ENCODE data around the gene GPATCH4. TPM values are rescaled to one million over a fixed set of nuclear protein-coding genes. Genes with fewer than 3 reads are reported as not detected.
"Not testable (repeated sequence)": the region's sequence is repeated elsewhere in the genome, so short reads cannot be mapped to it uniquely, and the experiment has no call there.

Gene GPATCH4
- total RNA-seq, 1 donor from 2014 or later: 45.4 TPM

DNA sequence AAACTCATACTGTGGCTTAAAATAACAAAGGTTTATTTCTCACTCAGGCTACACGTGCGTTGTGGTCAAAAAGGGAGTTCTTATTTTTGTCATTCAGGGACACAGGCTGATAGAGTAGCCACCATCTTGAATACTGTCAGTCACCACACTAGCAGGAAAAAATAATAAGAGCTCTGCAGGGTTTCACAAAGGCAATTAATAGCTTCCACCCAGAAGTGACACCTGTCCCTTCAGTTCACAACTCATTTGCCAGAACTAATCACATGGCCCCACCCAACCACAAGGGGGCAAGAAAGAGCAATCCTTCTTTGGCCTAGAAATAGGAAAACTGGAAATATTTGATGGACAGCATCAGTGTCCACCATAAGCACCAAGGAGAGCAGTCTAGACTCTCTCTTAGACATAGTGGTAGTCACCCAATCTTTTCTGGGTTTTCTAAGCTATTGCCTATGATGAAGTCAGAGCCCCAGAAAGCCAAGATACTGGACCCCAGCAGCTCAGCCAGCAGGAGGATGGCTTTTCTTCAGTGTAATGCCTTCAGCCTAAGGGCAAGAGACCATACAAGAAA lies 26.1 kb upstream of the GPATCH4 start:
- intact Hi-C loops (cut with micrococcal nuclease): loop anchor here (1.0 to 5.0 kb wide), 3 partner anchors 15 to 265 kb away; partner anchors contain the start of genes BCAN and PEAR1

DNA sequence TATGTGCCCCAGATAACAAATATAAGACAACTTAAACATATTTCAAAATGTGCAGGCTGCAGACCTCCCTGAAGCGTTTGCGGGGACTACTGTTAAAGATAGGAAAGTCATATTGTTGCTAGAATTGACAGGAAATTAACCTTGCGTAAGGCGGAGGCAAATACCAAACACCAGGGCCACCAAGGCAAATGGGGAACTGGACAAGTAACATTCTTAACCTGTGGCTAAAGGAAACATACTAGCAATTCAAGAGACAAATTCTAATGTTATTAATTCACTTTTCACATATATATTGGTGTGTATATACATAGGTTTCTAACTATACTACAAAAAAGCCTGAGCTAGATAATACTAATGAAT lies 24.8 kb upstream of the GPATCH4 start:
- intact Hi-C loops (cut with micrococcal nuclease): loop anchor here (1.0 to 5.0 kb wide), 5 partner anchors 17 to 266 kb away; partner anchors contain the start of genes BCAN and PEAR1

DNA sequence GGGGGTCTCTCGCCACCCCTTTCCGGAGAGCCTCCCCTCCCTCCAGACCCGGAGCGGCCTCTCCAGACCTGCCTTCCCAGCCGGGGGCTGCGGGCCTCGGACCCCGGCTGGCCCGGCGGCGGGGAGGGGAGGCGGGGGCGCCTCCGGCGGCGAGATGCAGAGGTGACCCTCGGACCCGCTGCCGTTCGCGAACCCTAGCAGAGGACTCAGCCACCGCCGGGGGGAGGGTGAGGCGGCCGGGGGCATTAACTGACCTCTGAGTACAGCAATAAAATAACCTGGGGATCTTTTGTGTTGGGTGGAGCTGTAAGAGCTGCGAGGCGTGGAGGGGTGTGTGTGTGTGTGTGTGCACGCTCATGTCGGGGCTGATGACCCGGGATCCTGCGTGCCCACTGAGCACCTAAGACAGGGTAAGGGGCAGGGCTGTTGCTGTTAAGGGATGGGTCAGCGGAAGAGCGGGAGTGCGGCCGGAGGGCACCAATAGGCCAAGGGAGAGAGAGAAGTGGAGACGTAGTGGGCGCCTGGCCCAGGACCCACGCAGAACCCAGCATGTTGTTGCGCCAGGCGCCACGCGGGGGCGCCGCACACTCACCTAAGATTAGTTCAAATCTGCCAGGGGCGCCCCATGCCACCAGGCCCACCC lies 24.3 kb upstream of the GPATCH4 start:
- intact Hi-C loops (cut with micrococcal nuclease): loop anchor here (1.0 to 5.0 kb wide), 5 partner anchors 17 to 267 kb away; partner anchors contain the start of genes BCAN and PEAR1

DNA sequence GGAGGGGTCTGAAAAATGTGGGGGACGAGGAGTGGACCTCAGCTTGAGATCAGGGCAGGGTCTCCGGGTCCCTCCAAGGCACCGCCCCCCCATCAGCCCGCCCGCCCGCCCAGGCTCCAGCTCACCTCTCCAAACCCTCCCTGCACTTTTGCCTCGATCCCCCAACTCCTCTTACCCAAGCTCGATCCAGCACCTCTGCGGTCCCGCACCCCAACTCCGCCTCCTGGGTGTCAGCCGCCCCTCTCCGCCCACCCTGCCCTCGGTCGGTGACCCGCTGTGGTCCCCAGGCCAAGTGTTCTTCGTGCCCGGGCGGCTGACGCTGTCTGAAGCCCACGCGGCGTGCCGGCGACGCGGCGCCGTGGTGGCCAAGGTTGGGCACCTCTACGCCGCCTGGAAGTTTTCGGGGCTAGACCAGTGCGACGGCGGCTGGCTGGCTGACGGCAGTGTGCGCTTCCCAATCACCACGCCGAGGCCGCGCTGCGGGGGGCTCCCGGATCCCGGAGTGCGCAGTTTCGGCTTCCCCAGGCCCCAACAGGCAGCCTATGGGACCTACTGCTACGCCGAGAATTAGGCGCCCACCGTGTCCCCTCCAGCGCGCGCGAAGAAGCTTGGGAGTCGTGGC lies 23.6 kb upstream of the GPATCH4 start:
- intact Hi-C loops (cut with micrococcal nuclease): loop anchor here (1.0 to 5.0 kb wide), 2 partner anchors 143 to 267 kb away; partner anchors contain the start of gene PEAR1

DNA sequence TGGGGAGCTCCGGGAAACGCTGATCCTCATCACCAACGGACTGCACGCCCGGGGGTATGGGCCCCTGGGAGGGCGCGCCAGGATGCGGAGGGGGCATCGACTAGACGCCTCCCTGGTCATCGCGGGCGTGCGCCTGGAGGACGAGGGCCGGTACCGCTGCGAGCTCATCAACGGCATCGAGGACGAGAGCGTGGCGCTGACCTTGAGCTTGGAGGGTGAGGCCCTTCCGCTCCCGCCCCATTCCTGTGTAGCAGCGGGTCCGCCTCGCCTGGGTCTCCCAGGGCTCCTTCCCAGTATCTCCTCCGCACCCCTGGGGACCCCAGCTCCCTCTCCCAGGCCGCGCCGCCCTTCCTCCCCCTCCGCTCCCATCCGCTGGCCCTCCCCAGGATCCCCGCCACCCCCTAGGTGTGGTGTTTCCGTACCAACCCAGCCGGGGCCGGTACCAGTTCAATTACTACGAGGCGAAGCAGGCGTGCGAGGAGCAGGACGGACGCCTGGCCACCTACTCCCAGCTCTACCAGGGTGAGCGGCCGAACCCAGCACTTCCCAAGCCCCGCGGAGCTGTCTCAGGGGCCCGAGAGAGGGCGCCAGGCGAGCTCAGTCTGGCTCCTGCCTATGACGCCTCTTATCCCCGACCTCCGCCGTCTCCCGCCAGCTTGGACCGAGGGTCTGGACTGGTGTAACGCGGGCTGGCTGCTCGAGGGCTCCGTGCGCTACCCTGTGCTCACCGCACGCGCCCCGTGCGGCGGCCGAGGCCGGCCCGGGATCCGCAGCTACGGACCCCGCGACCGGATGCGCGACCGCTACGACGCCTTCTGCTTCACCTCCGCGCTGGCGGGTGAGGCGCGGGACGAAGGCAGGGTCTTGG lies 22.9 kb upstream of the GPATCH4 start:
- intact Hi-C loops (cut with micrococcal nuclease): loop anchor here (1.0 kb wide), 1 partner anchor 144 kb away; no protein-coding TSS in a partner anchor

DNA sequence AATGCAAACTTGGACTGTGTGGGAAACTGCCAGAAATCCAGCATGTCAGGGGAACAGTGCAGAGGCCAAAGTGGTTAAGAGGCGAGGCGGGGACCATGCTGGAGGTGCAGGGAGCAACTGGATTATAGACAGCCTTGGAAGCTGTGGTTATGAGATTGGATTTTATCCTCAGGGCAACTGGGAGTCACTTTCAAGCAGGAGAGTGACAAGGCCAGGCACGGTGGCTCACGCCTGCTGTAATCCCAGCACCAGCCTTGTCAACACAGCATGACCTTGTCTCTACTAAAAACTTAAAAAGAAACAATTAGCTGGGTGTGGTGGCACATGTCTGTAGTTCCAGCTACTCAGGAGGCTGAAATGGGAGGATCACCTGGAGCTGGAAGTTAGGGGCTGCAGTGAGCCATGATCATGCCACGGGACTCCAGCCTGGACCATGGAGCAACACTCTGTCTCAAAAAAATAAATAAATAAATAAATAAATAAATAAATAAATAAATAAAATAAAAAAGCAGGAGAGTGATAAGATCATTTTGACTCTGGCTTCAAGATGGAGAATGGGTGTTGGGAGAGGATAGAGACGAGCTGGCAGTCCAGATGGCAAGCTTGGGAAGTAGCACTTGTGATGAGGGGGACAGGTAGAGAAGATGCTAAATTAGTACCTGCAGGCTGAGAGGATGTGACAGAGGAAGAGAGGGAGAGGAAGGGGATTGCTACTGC lies 21.5 kb upstream of the GPATCH4 start:
- intact Hi-C loops (cut with micrococcal nuclease): no loop called here

DNA sequence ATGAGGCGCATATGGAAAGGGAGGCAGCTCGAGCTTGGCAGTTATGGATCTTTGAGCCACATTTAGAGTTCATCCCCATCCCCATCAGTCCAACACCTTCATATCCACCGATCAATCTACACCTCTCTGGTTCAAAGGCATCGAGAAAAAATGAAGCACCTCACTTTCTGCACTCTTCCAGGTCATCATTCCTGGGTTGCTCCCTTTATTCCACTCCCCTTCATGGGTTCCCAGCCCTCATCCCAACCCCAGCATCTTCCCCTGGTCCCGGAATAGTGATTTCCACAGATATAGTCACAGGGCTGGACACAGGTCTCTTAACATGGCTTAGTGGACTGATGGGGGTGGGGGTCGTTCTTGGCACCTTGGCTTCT lies 18.3 kb upstream of the GPATCH4 start:
- intact Hi-C loops (cut with micrococcal nuclease): no loop called here

DNA sequence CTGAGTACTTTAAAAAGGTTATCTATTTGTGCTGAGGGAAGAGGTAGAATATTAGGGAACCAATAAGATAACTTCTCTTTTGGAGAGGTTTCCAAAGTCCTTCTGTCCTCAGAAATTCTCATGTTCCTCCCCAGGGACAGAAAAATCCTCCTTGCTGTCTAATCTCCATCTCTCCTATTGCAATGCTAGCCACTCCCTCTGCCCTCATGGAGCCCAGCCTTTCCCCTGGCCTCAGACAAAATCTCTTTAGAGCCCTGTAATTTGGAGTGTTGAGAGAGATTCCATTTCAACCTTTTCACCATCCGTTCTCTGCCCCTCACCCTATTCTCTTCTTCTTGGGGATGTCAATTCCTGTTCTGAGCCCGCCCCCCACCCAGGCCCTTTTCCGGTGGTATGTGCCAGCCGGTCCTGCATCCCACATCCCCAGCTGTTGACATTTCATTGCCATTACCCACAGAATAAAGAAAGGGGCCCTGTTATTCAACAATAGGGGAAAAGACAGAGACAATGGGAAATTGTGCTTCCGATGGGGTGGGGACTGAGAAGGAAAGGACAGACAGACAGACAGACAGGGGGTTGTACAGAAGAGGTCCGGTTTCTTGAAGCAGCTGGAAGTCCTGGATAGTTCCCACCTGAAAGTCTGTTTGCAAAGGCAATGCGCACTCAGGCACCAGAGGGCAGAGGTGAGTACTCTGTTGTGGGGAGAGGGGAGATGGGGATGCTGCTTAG lies 17.7 kb upstream of the GPATCH4 start, which contains the start of gene HAPLN2:
Gene HAPLN2, plus strand, starts transcription at position 563 of the 729 bp plus-strand sequence. CDS start 4,076 bp downstream, outside the sequence.
- intact Hi-C loops (cut with micrococcal nuclease): no loop called here

DNA sequence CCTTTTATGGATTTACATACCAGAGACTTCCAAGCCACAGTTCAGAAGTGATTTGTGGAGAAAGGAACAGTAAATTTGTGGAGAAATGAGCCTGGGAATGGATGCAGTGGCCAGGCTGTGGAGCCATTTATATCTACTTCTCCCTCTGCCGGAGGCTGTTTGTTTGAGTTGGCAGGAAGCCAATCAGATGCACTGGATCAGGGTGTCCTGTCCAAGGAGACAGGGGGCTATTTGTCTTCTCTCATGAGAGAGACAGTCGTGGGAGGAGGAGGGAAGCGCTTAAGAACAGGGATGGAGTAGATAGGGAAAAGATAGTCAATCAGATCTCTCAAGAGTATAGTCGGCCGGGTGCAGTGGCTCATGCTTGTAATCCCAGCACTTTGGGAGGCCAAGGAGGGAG lies 15.2 kb upstream of the GPATCH4 start:
- intact Hi-C loops (cut with micrococcal nuclease): no loop called here

DNA sequence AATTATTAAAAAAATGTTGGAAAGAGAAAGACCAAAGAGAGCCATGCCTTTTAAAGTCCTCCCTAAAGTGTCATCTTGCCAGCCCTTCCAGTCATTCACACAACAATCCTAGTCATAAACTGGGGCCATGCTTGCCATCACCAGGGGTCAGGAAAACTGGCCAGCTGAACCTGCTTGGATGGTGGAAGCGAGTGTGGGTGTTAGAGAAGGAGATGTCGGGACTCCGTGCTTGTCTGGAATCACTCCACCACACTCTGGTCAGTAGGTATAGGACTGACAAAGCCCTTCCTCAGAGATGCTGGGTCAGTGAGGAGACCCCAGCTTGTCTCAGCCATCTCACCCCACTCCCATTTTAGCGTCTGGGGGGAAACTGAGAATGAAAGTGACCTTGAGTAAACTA lies 14.7 kb upstream of the GPATCH4 start:
- intact Hi-C loops (cut with micrococcal nuclease): no loop called here

DNA sequence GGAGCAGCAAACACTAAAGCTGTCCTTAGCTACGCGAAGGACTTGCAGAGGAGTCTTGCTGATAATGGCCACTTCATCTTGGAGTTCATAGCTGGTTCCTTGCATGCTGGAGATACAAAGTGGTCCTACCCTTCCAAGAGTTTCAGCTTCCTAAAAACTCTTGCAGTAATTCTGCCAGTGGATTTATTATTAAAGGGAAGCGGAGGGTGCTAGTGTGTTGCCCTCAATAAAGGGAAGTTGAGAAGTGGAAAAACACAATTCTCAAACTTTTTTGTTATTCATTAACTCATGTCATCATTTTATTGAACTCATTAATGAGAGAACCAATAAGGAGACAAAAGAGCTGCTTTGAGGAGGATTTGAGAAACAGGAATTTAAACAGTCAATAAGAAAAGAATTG lies 11.4 kb upstream of the GPATCH4 start:
- intact Hi-C loops (cut with micrococcal nuclease): no loop called here

DNA sequence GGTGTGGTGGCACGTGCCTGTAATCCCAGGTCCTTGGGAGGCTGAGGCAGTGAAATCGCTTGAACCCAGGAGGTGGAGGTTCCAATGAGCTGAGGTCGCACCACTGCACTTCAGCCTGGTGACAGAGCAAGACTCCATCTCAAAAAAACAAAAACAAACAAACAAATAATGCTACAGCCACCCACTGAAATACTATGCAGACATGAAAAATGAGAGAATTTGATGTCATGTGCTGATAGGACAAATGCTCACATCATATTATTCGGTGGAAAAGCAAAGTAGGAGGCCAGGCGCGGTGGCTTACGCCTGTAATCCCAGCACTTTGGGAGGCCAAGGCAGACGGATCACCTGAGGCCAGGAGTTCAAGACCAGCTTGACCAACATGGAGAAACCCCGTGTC lies 8.8 kb upstream of the GPATCH4 start:
- intact Hi-C loops (cut with micrococcal nuclease): not testable (repeated sequence)

DNA sequence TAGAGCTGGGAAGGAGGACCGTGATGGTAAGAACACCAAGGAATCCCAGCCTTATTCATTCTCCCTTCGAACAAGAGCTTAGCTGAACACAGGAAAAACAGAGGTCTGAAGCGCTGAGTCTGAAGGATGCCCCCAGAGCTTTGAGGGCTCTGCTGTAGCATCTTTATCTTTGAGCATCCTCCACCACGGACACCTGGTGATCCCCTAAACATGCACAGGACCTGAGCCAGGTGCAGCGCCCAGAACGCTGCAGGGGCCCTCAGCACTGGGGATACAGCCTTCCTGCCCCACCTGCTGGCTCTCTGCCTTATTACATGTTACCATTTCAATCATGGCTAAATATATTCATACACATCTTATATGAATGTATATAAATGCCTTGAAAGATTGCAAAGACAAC lies 7.7 kb upstream of the GPATCH4 start:
- intact Hi-C loops (cut with micrococcal nuclease): loop anchor here (1.0 to 2.0 kb wide), 6 partner anchors 25 to 224 kb away; partner anchors contain the start of gene MEF2D

DNA sequence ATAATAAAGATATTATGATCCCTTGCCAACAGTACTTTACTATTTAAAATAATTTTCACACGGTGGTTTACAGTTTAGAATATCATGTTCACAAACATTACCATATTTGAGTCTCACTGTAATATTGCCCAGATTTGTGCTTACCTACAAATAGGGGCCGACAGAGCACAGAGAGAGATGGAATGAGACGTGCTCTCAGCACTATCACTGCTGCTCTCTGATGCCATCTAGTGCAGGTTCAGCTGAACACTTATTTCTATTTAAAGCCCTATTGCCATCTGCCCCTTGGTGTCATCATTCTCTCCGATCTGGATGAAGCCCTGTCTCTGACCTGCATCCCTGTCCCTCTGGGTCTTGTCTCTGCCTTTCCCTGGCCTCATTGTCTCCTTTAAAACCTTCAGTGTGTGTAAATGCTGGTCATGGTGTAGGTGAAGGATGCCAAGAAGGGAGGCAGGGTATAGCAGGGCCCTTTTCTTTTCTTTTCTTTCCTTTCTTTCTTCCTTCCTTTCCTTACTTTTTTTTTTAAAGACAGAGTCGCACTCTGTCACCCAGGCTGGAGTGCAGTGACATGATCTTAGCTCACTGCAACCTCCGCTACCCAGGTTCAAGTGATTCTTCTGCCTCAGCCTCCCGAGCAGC lies 6.9 kb upstream of the GPATCH4 start:
- intact Hi-C loops (cut with micrococcal nuclease): loop anchor here (1.0 to 2.0 kb wide), 6 partner anchors 24 to 223 kb away; partner anchors contain the start of gene MEF2D

DNA sequence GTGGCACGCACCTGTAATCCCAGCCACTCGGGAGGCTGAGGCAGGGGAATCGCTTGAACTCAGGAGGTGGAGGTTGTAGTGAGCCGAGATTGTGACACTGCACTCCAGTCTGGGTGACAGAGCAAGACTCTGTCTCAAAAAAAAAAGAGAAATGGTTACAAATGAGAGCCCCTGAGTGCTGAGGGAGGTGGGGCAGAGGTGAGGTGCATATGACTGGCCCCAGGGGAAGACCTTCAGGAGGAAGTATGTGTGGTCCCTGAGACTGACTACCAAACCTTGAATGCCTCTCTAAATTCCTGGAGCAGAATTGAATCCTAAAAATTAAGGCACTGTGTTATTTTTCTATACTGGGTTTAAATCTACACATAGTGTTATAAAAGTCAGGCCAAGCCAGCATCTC lies 6.1 kb upstream of the GPATCH4 start:
- intact Hi-C loops (cut with micrococcal nuclease): not testable (repeated sequence)

DNA sequence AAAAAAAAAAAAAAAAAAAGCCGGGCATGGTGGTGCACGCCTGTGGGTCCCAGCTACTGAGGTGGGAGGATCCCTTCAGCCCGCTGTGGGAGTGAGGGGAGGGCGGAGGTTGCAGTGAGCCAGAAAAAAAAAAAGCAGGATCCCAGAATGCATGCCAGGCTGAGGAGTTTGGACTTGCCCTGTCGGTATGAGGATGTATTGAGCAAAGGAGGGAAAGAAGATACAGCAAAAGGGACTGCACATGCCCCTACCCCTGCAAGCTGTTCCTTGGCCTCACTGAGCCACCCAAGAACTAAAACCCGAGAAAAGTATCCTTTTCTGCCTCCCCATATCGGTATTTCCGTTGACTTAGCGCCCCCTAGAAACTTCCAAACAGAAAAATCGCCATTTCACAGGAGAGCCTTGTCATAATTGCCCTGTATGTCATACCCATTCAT lies 1.3 kb upstream of the GPATCH4 start:
- intact Hi-C loops (cut with micrococcal nuclease): no loop called here

DNA sequence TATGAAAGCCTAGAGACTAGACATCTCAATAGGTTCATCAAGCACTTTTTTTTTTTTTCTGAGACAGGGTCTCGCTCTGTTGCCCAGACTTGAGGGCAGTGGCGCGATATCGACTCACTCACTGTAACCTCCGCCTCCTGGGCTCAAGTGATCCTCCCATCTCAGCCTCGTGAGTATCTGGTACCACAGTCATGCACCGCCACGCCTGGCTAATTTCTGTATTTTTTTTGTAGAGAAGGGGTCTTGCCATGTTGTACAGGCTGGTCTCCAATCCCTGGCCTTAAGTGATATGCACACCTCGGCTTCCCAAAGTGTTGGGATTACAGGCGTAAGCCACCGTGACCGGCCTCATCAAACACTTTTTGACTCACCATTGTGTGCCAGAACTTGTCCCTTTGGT lies 613 bp upstream of the GPATCH4 start:
- intact Hi-C loops (cut with micrococcal nuclease): loop anchor here (1.0 to 2.0 kb wide), 9 partner anchors 10 to 165 kb away; partner anchors contain the start of genes IQGAP3, ISG20L2, METTL25B and PRCC

DNA sequence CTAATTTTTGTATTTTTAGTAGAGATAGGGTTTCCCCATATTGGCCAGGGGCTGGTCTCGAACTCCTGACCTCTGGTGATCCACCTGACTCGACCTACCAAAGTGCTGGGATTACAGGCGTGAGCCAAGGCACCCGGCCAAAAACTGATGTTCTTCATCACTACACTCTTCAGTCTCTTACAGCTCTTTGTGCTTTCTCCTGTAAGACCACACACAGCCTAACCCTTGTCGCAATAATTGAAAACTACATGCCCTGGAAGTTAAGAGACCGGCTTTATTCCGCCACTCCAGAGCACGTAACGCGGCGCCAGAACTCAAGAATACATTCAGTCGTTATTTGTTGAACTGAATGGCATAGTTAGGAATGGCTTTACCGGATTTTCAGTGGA lies 552 bp downstream of the GPATCH4 start:
- intact Hi-C loops (cut with micrococcal nuclease): loop anchor here (1.0 to 2.0 kb wide), 9 partner anchors 8 to 167 kb away; partner anchors contain the start of genes IQGAP3, ISG20L2, METTL25B and PRCC

DNA sequence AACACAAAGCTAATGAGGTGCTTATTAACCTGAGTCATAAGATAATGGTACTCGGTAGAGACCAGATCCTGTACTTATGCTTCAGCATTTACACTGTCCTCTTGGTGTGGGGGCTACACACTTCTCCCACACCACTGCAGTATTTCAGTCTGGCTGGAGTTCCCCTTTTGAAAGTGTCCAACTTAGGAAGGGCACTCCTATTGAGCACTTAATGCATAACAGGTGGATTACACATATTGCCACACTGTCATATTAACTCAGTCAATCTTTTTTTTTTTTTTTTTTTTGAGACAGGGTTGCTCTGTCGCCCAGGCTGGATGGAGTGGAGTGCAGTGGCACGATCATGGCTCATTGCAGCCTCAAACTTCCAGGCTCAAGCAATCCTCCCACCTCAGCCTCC lies 1.5 kb downstream of the GPATCH4 start:
- intact Hi-C loops (cut with micrococcal nuclease): loop anchor here (2.0 kb wide), 2 partner anchors 15 to 119 kb away; no protein-coding TSS in a partner anchor
